ENCODE results near the gene MEGF11. TPM values are rescaled to one million over a fixed set of nuclear protein-coding genes. Genes with fewer than 3 reads are reported as not detected.
A peak's percentile ranks its signal among the peaks of the same experiment; 100 is the strongest.

Gene MEGF11
- total RNA-seq, 1 experiment from 2014 or later: not detected

- Histone ChIP-seq H3K4me2 (ENCODE audit: low read depth, low read length, poor library complexity, severe bottlenecking) (no peak overlapping the region), H3K36me3 (ENCODE audit: insufficient read depth, low read length) (no peaks in the 10 kb centered on the region), H3K4me1 (ENCODE audit: low read length) (no peaks in the 10 kb centered on the region), H3K27me3 (ENCODE audit: low read length) (no peaks in the 10 kb centered on the region), H3K79me2 (ENCODE audit: low read length) (no peaks in the 10 kb centered on the region), H4K20me1 (ENCODE audit: insufficient read depth, low read depth, low read length) (no peaks in the 10 kb centered on the region), H2AFZ (ENCODE audit: low read length) (no peak overlapping the region), H3K27ac (ENCODE audit: low read length) (no peak overlapping the region), H3K9me2 (replicated peaks; ENCODE audit: insufficient read depth, low read length) (no peaks in the 10 kb centered on the region), H3K9ac (ENCODE audit: low read length) (no peak overlapping the region), H3K4me3 (ENCODE audit: low read length) (no peak overlapping the region), H3K9me3 (ENCODE audit: low read length) (no peaks in the 10 kb centered on the region)
- DNase-seq: no peak
Observed at GRCh38 chr15:66094331-66094730, 159.2 kb downstream of the MEGF11 start.

GRCh38 chr15:66092053-66093016 lies 161.2 kb downstream of the MEGF11 start:
- H3K79me2 ChIP-seq (ENCODE audit: low read length): no peaks in the 10 kb centered on the region
- no peaks in the 10 kb centered on the region for H3K27me3 ChIP-seq (ENCODE audit: low read length)
- no peaks in the 10 kb centered on the region for H4K20me1 ChIP-seq (ENCODE audit: insufficient read depth, low read depth, low read length)
- no peak overlapping the region for H2AFZ ChIP-seq (ENCODE audit: low read length)
- no peak overlapping the region for H3K9ac ChIP-seq (ENCODE audit: low read length)
- no peak for DNase-seq
- H3K4me2 ChIP-seq (ENCODE audit: low read depth, low read length, poor library complexity, severe bottlenecking): no peak overlapping the region
- no peaks in the 10 kb centered on the region for H3K9me3 ChIP-seq (ENCODE audit: low read length)
- no peak overlapping the region for H3K27ac ChIP-seq (ENCODE audit: low read length)
- H3K4me1 ChIP-seq (ENCODE audit: low read length): no peaks in the 10 kb centered on the region
- H3K36me3 ChIP-seq (ENCODE audit: insufficient read depth, low read length): no peaks in the 10 kb centered on the region
- H3K9me2 ChIP-seq (replicated peaks; ENCODE audit: insufficient read depth, low read length): no peaks in the 10 kb centered on the region
- H3K4me3 ChIP-seq (ENCODE audit: low read length): no peak overlapping the region

- Histone ChIP-seq H3K9me3 (ENCODE audit: low read length) (no peaks in the 10 kb centered on the region), H3K79me2 (ENCODE audit: low read length) (no peaks in the 10 kb centered on the region), H2AFZ (ENCODE audit: low read length) (no peak overlapping the region), H3K36me3 (ENCODE audit: insufficient read depth, low read length) (no peaks in the 10 kb centered on the region), H3K9me2 (replicated peaks; ENCODE audit: insufficient read depth, low read length) (no peaks in the 10 kb centered on the region), H3K27me3 (ENCODE audit: low read length) (no peaks in the 10 kb centered on the region), H3K4me2 (ENCODE audit: low read depth, low read length, poor library complexity, severe bottlenecking) (no peak overlapping the region), H3K4me3 (ENCODE audit: low read length) (no peak overlapping the region), H3K9ac (ENCODE audit: low read length) (no peak overlapping the region), H3K4me1 (ENCODE audit: low read length) (no peaks in the 10 kb centered on the region), H3K27ac (ENCODE audit: low read length) (no peak overlapping the region), H4K20me1 (ENCODE audit: insufficient read depth, low read depth, low read length) (no peaks in the 10 kb centered on the region)
- no peak for DNase-seq
Observed at GRCh38 chr15:66089509-66089908, 164.0 kb downstream of the MEGF11 start.

GRCh38 chr15:66089049-66089448 lies 164.5 kb downstream of the MEGF11 start:
- Histone ChIP-seq H3K9me2 (replicated peaks; ENCODE audit: insufficient read depth, low read length) (no peaks in the 10 kb centered on the region), H3K27ac (ENCODE audit: low read length) (no peak overlapping the region), H3K4me3 (ENCODE audit: low read length) (no peak overlapping the region), H3K27me3 (ENCODE audit: low read length) (no peaks in the 10 kb centered on the region), H3K9me3 (ENCODE audit: low read length) (no peaks in the 10 kb centered on the region), H3K79me2 (ENCODE audit: low read length) (no peaks in the 10 kb centered on the region), H3K4me2 (ENCODE audit: low read depth, low read length, poor library complexity, severe bottlenecking) (no peak overlapping the region), H3K9ac (ENCODE audit: low read length) (no peak overlapping the region), H3K36me3 (ENCODE audit: insufficient read depth, low read length) (no peaks in the 10 kb centered on the region), H4K20me1 (ENCODE audit: insufficient read depth, low read depth, low read length) (no peaks in the 10 kb centered on the region), H3K4me1 (ENCODE audit: low read length) (no peaks in the 10 kb centered on the region), H2AFZ (ENCODE audit: low read length) (no peak overlapping the region)
- DNase-seq: no peak

GRCh38 chr15:66085128-66085527 lies 168.4 kb downstream of the MEGF11 start:
- H3K9ac ChIP-seq (ENCODE audit: low read length): no peak overlapping the region
- H3K36me3 ChIP-seq (ENCODE audit: insufficient read depth, low read length): no peaks in the 10 kb centered on the region
- DNase-seq: peak; percentile 87
- no peak overlapping the region for H3K4me2 ChIP-seq (ENCODE audit: low read depth, low read length, poor library complexity, severe bottlenecking)
- H3K9me3 ChIP-seq (ENCODE audit: low read length): no peaks in the 10 kb centered on the region
- H2AFZ ChIP-seq (ENCODE audit: low read length): no peak overlapping the region
- no peaks in the 10 kb centered on the region for H3K79me2 ChIP-seq (ENCODE audit: low read length)
- H3K27me3 ChIP-seq (ENCODE audit: low read length): no peaks in the 10 kb centered on the region
- no peak overlapping the region for H3K4me3 ChIP-seq (ENCODE audit: low read length)
- H3K4me1 ChIP-seq (ENCODE audit: low read length): no peaks in the 10 kb centered on the region
- no peak overlapping the region for H3K27ac ChIP-seq (ENCODE audit: low read length)
- no peaks in the 10 kb centered on the region for H3K9me2 ChIP-seq (replicated peaks; ENCODE audit: insufficient read depth, low read length)
- no peaks in the 10 kb centered on the region for H4K20me1 ChIP-seq (ENCODE audit: insufficient read depth, low read depth, low read length)

- Histone ChIP-seq H3K9me3 (ENCODE audit: low read length) (no peaks in the 10 kb centered on the region), H3K4me3 (ENCODE audit: low read length) (no peak overlapping the region), H3K79me2 (ENCODE audit: low read length) (no peaks in the 10 kb centered on the region), H3K36me3 (ENCODE audit: insufficient read depth, low read length) (no peaks in the 10 kb centered on the region), H3K9ac (ENCODE audit: low read length) (no peak overlapping the region), H3K4me1 (ENCODE audit: low read length) (no peaks in the 10 kb centered on the region), H2AFZ (ENCODE audit: low read length) (no peak overlapping the region), H3K4me2 (ENCODE audit: low read depth, low read length, poor library complexity, severe bottlenecking) (no peak overlapping the region), H3K27ac (ENCODE audit: low read length) (no peak overlapping the region), H3K27me3 (ENCODE audit: low read length) (no peaks in the 10 kb centered on the region), H3K9me2 (replicated peaks; ENCODE audit: insufficient read depth, low read length) (no peaks in the 10 kb centered on the region), H4K20me1 (ENCODE audit: insufficient read depth, low read depth, low read length) (no peaks in the 10 kb centered on the region)
- no peak for DNase-seq
Observed at GRCh38 chr15:66084704-66085103, 168.8 kb downstream of the MEGF11 start.

GRCh38 chr15:66080717-66081398 lies 172.7 kb downstream of the MEGF11 start:
- no peak overlapping the region for H3K9ac ChIP-seq (ENCODE audit: low read length)
- no peak overlapping the region for H3K4me2 ChIP-seq (ENCODE audit: low read depth, low read length, poor library complexity, severe bottlenecking)
- H3K4me3 ChIP-seq (ENCODE audit: low read length): no peak overlapping the region
- H4K20me1 ChIP-seq (ENCODE audit: insufficient read depth, low read depth, low read length): no peaks in the 10 kb centered on the region
- no peaks in the 10 kb centered on the region for H3K36me3 ChIP-seq (ENCODE audit: insufficient read depth, low read length)
- no peaks in the 10 kb centered on the region for H3K27me3 ChIP-seq (ENCODE audit: low read length)
- no peak overlapping the region for H2AFZ ChIP-seq (ENCODE audit: low read length)
- DNase-seq: no peak
- H3K79me2 ChIP-seq (ENCODE audit: low read length): no peaks in the 10 kb centered on the region
- H3K4me1 ChIP-seq (ENCODE audit: low read length): peaks cover 6% of the 10 kb centered on the region
- H3K27ac ChIP-seq (ENCODE audit: low read length): no peak overlapping the region
- no peaks in the 10 kb centered on the region for H3K9me3 ChIP-seq (ENCODE audit: low read length)
- no peaks in the 10 kb centered on the region for H3K9me2 ChIP-seq (replicated peaks; ENCODE audit: insufficient read depth, low read length)

GRCh38 chr15:66078929-66079275 lies 174.6 kb downstream of the MEGF11 start:
- DNase-seq: no peak
- Histone ChIP-seq H3K27ac (ENCODE audit: low read length) (no peak overlapping the region), H3K4me1 (ENCODE audit: low read length) (peaks cover 6% of the 10 kb centered on the region), H2AFZ (ENCODE audit: low read length) (no peak overlapping the region), H4K20me1 (ENCODE audit: insufficient read depth, low read depth, low read length) (no peaks in the 10 kb centered on the region), H3K9me3 (ENCODE audit: low read length) (no peaks in the 10 kb centered on the region), H3K36me3 (ENCODE audit: insufficient read depth, low read length) (no peaks in the 10 kb centered on the region), H3K4me2 (ENCODE audit: low read depth, low read length, poor library complexity, severe bottlenecking) (no peak overlapping the region), H3K9ac (ENCODE audit: low read length) (no peak overlapping the region), H3K27me3 (ENCODE audit: low read length) (no peaks in the 10 kb centered on the region), H3K4me3 (ENCODE audit: low read length) (no peak overlapping the region), H3K79me2 (ENCODE audit: low read length) (no peaks in the 10 kb centered on the region), H3K9me2 (replicated peaks; ENCODE audit: insufficient read depth, low read length) (no peaks in the 10 kb centered on the region)

Data from Karpas-422 (cell line).